ENCODE measurements around the gene BRSK1.
"Not testable (repeated sequence)": the region's sequence is repeated elsewhere in the genome, so short reads cannot be mapped to it uniquely, and the experiment has no call there.

The BRSK1 gene

GRCh38 chr19:55321466-55322137 is 37.8 kb downstream of the BRSK1 start:
- no peak overlapping the region for H3K4me3 ChIP-seq (ENCODE audit: low read depth, low read length)
- TF ChIP-seq, protein P1, sequence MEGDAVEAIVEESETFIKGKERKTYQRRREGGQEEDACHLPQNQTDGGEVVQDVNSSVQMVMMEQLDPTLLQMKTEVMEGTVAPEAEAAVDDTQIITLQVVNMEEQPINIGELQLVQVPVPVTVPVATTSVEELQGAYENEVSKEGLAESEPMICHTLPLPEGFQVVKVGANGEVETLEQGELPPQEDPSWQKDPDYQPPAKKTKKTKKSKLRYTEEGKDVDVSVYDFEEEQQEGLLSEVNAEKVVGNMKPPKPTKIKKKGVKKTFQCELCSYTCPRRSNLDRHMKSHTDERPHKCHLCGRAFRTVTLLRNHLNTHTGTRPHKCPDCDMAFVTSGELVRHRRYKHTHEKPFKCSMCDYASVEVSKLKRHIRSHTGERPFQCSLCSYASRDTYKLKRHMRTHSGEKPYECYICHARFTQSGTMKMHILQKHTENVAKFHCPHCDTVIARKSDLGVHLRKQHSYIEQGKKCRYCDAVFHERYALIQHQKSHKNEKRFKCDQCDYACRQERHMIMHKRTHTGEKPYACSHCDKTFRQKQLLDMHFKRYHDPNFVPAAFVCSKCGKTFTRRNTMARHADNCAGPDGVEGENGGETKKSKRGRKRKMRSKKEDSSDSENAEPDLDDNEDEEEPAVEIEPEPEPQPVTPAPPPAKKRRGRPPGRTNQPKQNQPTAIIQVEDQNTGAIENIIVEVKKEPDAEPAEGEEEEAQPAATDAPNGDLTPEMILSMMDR (IDR thresholded peaks at IDR 0.05; ENCODE audit: low read depth, low read length, missing control alignments): no peak
- no peak for DNase-seq (ENCODE audit: low read depth)
- in situ Hi-C loops (cut with HindIII; ENCODE audit: low sequenced_read_pairs): no loop called here

DNA sequence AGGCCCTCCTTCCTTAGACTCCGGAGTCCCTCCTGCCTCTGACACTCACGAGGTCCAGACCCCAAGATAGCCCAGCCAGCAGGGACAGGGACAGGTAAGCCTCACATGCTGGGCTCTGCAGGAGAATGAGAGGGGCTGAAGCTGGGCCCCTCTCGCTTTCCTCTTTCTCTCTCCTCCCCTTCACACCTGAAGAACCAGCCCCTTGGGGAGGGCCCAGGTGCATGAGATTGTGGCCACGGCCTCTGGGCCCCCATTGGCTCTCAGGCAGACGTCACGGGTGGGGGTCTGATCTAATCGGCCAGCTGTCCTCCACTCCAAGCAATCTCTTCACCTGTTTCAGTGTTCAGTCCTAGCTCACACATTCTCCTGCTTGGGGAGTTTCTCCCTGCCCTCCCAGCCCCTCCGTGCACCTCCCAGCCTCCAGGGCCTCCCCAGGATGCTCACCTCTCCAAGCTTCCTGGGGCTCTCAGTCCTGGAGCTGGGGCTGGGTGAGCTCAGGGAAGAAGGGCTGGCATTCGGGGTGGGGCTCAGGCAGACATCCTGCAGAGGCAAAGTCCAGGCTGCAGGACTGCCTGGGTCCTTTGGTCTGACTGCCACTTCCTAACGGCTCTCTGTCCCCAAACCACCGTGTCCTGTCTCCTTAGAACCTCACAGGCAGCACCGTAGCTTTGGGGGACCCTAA is 38.5 kb downstream of the BRSK1 start:
- TF ChIP-seq, protein P1 (IDR thresholded peaks at IDR 0.05; ENCODE audit: low read depth, low read length, missing control alignments): no peak
- H3K4me3 ChIP-seq (ENCODE audit: low read depth, low read length): no peak overlapping the region
- DNase-seq (ENCODE audit: low read depth): no peak
- in situ Hi-C loops (cut with HindIII; ENCODE audit: low sequenced_read_pairs): no loop called here

GRCh38 chr19:55324662-55325061 is 40.9 kb downstream of the BRSK1 start:
- no peak overlapping the region for H3K4me3 ChIP-seq (ENCODE audit: low read depth, low read length)
- TF ChIP-seq, protein P1 (IDR thresholded peaks at IDR 0.05; ENCODE audit: low read depth, low read length, missing control alignments): no peak
- in situ Hi-C loops (cut with HindIII; ENCODE audit: low sequenced_read_pairs): no loop called here
- DNase-seq (ENCODE audit: low read depth): no peak

GRCh38 chr19:55325172-55325571 is 41.4 kb downstream of the BRSK1 start, which contains the start of gene TMEM150B:
Gene TMEM150B, minus strand, starts transcription at chr19:55325341. Its CDS starts 4,305 bp downstream, at chr19:55321036.
- TF ChIP-seq, protein P1 (IDR thresholded peaks at IDR 0.05; ENCODE audit: low read depth, low read length, missing control alignments): no peak
- DNase-seq (ENCODE audit: low read depth): no peak
- in situ Hi-C loops (cut with HindIII; ENCODE audit: low sequenced_read_pairs): no loop called here
- no peak within 1 kb of the TSS for H3K4me3 ChIP-seq (ENCODE audit: low read depth, low read length)

GRCh38 chr19:55328774-55329318 is 45.0 kb downstream of the BRSK1 start:
- H3K4me3 ChIP-seq (ENCODE audit: low read depth, low read length); DNase-seq (ENCODE audit: low read depth); in situ Hi-C loops (cut with HindIII; ENCODE audit: low sequenced_read_pairs): not testable (repeated sequence)

DNA sequence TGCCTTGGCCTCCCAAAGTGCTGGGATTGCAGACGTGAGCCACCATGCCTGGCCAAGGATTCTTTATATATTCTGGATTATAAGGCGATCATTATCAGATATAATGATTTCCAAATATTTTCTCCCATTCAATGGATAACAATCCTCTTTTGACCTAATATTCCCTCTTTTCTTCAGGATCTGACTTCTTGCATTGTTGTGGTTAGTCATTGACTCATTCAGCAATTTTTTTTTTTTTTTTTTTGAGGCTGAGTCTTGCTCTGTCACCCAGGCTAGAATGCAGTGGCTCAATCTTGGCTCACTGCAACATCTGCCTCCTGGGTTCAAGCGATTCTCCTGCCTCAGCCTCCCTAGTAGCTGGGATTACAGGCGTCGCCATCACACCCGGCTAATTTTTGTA is 46.0 kb downstream of the BRSK1 start:
- in situ Hi-C loops (cut with HindIII; ENCODE audit: low sequenced_read_pairs); H3K4me3 ChIP-seq (ENCODE audit: low read depth, low read length); DNase-seq (ENCODE audit: low read depth): not testable (repeated sequence)

GRCh38 chr19:55333870-55334269 is 50.1 kb downstream of the BRSK1 start:
- DNase-seq (ENCODE audit: low read depth): no peak
- H3K4me3 ChIP-seq (ENCODE audit: low read depth, low read length): no peak overlapping the region
- TF ChIP-seq, protein P1 (IDR thresholded peaks at IDR 0.05; ENCODE audit: low read depth, low read length, missing control alignments): no peak
- in situ Hi-C loops (cut with HindIII; ENCODE audit: low sequenced_read_pairs): no loop called here

Measured in astrocyte of the cerebellum (primary cell).